ENCODE results near the gene SMURF1. TPM values are rescaled to one million over a fixed set of nuclear protein-coding genes. Genes with fewer than 3 reads are reported as not detected.

Gene SMURF1
- total and polyA plus RNA-seq, 2 of the 4 experiments (the other 2 are of a cell fraction) = 13.4 to 20.3 TPM

- Histone ChIP-seq H3K36me3 (ENCODE audit: control insufficient read depth, insufficient read depth, low read length) (peaks cover 70% of the 10 kb centered on the region), H3K27ac (ENCODE audit: insufficient read depth, low read length) (no peak overlapping the region), H3K79me1 (ENCODE audit: low read depth in 1 of 2, low read length in 2 of 2) (peaks cover 0 to 45% of the 10 kb centered on the region in 2 experiments; a peak in 3 of 4 replicates), H3K14ac (replicated peaks; ENCODE audit: low read depth, low read length) (no peak overlapping the region), H3K4ac (ENCODE audit: low read depth, low read length) (no peak overlapping the region), H4K20me1 (ENCODE audit: insufficient read depth, low read length) (peaks cover 7% of the 10 kb centered on the region; the same call in 1 of the 2 replicates), H2BK15ac (ENCODE audit: low read depth, low read length) (no peak overlapping the region), H3K23ac (ENCODE audit: low read depth, low read length) (no peak overlapping the region), H4K8ac (ENCODE audit: low read depth in 2 of 2, low read length in 2 of 2) (no peak overlapping the region), H2AK5ac (ENCODE audit: low read depth, low read length) (no peak overlapping the region), H3K27me3 (ENCODE audit: control insufficient read depth, insufficient read depth, low read length) (no peaks in the 10 kb centered on the region), H4K5ac (ENCODE audit: low read depth, low read length) (no peak overlapping the region), H2BK20ac (ENCODE audit: low read depth, low read length) (no peak overlapping the region), H3K9ac (ENCODE audit: low read depth, low read length) (no peak overlapping the region), H3K9me1 (ENCODE audit: insufficient read depth, low read length) (peaks cover 4% of the 10 kb centered on the region), H3K4me2 (ENCODE audit: low read depth, low read length) (no peak overlapping the region), H2BK120ac (ENCODE audit: low read depth, low read length) (no peak overlapping the region), H3K18ac (ENCODE audit: low read depth, low read length) (no peak overlapping the region), H3K56ac (ENCODE audit: extremely low read depth, insufficient read depth, low read length) (no peak overlapping the region), H2AK9ac (replicated peaks; ENCODE audit: low read depth, low read length, poor library complexity) (no peak overlapping the region), H4K91ac (ENCODE audit: insufficient read depth, low read depth, low read length) (no peak overlapping the region), H3K4me1 (ENCODE audit: control insufficient read depth, insufficient read depth, low read length) (no peaks in the 10 kb centered on the region), H2AFZ (replicated peaks; ENCODE audit: low read length, poor library complexity) (no peak overlapping the region), H2BK5ac (ENCODE audit: low read depth, low read length, poor library complexity, severe bottlenecking) (no peak overlapping the region), H3K4me3 (ENCODE audit: insufficient read depth, low read depth, low read length) (no peak overlapping the region), H3K9me3 (ENCODE audit: control insufficient read depth, insufficient read depth, low read length) (no peaks in the 10 kb centered on the region)
- ATAC-seq (ENCODE audit: low read depth) (no peak), DNase-seq (no peak)
- ChIA-PET POLR2A (ENCODE audit: unreplicated experiment) (no interaction called here), CTCF (no interaction called here)
- intact Hi-C loops (cut with micrococcal nuclease) (no loop called here), dilution Hi-C loops (cut with HindIII; ENCODE audit: low sequenced_read_pairs, unreplicated experiment) (no loop called here), in situ Hi-C loops (cut with MboI; ENCODE audit: low sequenced_read_pairs) (no loop called here)
- 100% methylated on average over 5 of the region's 6 CpGs; no CpG with 5 or more reads in 1 of the 2 experiments for WGBS, 2 experiments (ENCODE audit: extremely low coverage in 2 of 2, insufficient read length in 1 of 2)
- no peak for TF ChIP-seq MAFK (IDR thresholded peaks at IDR 0.05; ENCODE audit: low read depth, low read length)
- TF ChIP-seq RAD21 (IDR thresholded peaks at IDR 0.05; ENCODE audit: low read length) = no peak
- TF ChIP-seq, protein P1, sequence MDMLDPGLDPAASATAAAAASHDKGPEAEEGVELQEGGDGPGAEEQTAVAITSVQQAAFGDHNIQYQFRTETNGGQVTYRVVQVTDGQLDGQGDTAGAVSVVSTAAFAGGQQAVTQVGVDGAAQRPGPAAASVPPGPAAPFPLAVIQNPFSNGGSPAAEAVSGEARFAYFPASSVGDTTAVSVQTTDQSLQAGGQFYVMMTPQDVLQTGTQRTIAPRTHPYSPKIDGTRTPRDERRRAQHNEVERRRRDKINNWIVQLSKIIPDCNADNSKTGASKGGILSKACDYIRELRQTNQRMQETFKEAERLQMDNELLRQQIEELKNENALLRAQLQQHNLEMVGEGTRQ (IDR thresholded peaks at IDR 0.05; ENCODE audit: low read depth, low read length) = no peak
- no peak for TF ChIP-seq FOS (IDR thresholded peaks at IDR 0.05; ENCODE audit: low read depth, low read length)
- TF ChIP-seq MAZ (IDR thresholded peaks at IDR 0.05; ENCODE audit: borderline replicate concordance, low read depth, low read length) = no peak
- TF ChIP-seq CEBPB (IDR thresholded peaks at IDR 0.05; ENCODE audit: low read depth, low read length) = no peak
- TF ChIP-seq ELK1 (IDR thresholded peaks at IDR 0.05; ENCODE audit: borderline replicate concordance, low read depth, low read length) = no peak
- TF ChIP-seq RFX5 (IDR thresholded peaks at IDR 0.05; ENCODE audit: low read depth, low read length) = no peak
- no peak for TF ChIP-seq BHLHE40 (IDR thresholded peaks at IDR 0.05; ENCODE audit: low read depth, low read length)
- TF ChIP-seq POLR2A (IDR thresholded peaks at IDR 0.05; ENCODE audit: low read depth, low read length) = no peak
- no peak for TF ChIP-seq NFE2L2 (IDR thresholded peaks at IDR 0.05; ENCODE audit: low read depth, low read length)
- TF ChIP-seq MXI1 (IDR thresholded peaks at IDR 0.05; ENCODE audit: borderline replicate concordance, low read depth, low read length) = no peak
- TF ChIP-seq CHD1 (IDR thresholded peaks at IDR 0.05; ENCODE audit: low read depth, low read length) = no peak
- no peak for TF ChIP-seq RCOR1 (IDR thresholded peaks at IDR 0.05; ENCODE audit: insufficient replicate concordance, low read length)
- no peak for TF ChIP-seq SMC3 (IDR thresholded peaks at IDR 0.05; ENCODE audit: low read depth, low read length)
- BruUV-seq (replicated peaks) = no TSS peak
Measured at GRCh38 chr7:99030457-99030856, 113.5 kb downstream of the SMURF1 start.
